ENCODE measurements around the gene DOLPP1. TPM values are rescaled to one million over a fixed set of nuclear protein-coding genes. Genes with fewer than 3 reads are reported as not detected.
A peak's percentile ranks its signal among the peaks of the same experiment; 100 is the strongest.

The DOLPP1 gene
- total and polyA plus RNA-seq, 7 donors, result 2.1 to 5.2 (median 4.2) TPM

DNA sequence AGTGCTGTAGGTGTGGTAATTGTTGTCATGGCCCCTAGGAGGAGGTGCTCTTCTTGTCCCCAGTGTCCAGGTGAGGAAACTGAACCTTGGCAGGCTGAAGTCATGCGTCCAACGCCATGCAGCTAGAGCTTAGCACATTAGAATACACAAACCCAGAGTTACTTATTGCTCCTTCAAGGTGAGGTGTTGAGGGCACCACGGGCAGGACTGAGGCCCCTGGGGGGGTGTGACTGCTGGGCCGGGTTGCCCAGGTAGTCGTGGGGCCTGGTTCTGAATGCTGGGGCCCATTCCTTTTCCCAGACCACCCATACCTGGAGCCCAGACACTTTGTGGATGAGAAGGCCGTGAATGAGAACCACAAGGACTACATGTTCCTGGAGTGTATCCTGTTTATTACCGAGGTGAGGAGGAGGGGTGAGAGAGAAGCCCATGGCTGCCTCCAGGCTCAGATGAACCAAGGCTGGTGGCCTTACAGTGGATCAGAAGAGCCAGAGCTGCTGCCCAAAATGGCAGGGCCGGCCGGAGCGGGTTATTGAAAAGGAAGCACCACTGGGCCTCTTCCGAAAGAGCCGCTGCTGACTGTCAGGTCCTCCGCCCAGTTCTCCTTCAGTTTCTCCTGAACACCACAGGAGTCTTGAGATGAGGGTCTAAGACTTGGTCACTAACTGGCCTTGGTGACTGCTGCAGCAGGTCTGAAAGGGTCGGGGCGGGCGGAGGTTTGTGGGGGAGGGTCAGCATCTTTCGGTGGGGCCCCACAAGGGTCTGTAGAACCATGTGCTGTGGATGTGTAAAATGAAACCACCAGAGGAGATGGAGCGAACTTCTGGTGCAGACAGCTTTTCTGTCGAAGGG, 56.6 kb downstream of the DOLPP1 start:
- WGBS, 3 donors, result 75 to 82% (median 76%) methylated on average over 19 of the region's 19 CpGs
- Histone ChIP-seq H3K27ac (peak overlapping the region; percentile 98), H3K36me3 (ENCODE audit: insufficient read depth in 1 of 2, low read depth in 1 of 2) (peaks cover 0 to 58% of the 10 kb centered on the region in 2 donors), H3K27me3 (ENCODE audit: insufficient read depth in 3 of 3, low read length in 2 of 3) (no peaks in the 10 kb centered on the region), H3K4me3 (no peak overlapping the region), H3K4me1 (peaks cover 34% of the 10 kb centered on the region), H3K9me3 (no peaks in the 10 kb centered on the region)
- TF ChIP-seq, protein P1, sequence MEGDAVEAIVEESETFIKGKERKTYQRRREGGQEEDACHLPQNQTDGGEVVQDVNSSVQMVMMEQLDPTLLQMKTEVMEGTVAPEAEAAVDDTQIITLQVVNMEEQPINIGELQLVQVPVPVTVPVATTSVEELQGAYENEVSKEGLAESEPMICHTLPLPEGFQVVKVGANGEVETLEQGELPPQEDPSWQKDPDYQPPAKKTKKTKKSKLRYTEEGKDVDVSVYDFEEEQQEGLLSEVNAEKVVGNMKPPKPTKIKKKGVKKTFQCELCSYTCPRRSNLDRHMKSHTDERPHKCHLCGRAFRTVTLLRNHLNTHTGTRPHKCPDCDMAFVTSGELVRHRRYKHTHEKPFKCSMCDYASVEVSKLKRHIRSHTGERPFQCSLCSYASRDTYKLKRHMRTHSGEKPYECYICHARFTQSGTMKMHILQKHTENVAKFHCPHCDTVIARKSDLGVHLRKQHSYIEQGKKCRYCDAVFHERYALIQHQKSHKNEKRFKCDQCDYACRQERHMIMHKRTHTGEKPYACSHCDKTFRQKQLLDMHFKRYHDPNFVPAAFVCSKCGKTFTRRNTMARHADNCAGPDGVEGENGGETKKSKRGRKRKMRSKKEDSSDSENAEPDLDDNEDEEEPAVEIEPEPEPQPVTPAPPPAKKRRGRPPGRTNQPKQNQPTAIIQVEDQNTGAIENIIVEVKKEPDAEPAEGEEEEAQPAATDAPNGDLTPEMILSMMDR (IDR thresholded peaks at IDR 0.05), result no peak
- intact Hi-C loops (cut with DNase I), result loop anchor here (2.0 to 10.0 kb wide), 4 partner anchors 37 to 473 kb away; no protein-coding TSS in a partner anchor
- no peak for DNase-seq
- ATAC-seq, result no peak

DNA sequence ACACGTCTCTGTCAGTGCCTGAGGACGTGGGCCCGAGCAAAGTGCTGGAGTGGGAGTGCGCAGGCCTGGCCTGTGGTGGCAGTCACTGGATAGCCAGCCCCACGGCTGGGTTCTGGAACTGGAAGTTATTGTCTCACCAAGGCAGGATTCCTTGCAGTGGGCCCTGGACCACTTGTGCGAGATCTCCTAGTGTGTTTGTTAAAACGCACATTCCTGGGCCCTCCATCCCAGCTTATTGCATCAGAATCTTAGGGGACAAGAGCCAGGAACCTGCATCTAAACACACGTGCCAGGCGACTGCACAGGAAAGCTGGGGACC, 57.2 kb downstream of the DOLPP1 start:
- ATAC-seq (no peak), DNase-seq (no peak)
- Histone ChIP-seq H3K4me1 (peaks cover 40% of the 10 kb centered on the region), H3K27me3 (ENCODE audit: insufficient read depth in 3 of 3, low read length in 2 of 3) (no peaks in the 10 kb centered on the region), H3K27ac (peak overlapping the region; percentile 98), H3K4me3 (no peak overlapping the region), H3K36me3 (ENCODE audit: insufficient read depth in 1 of 2, low read depth in 1 of 2) (peaks cover 0 to 55% of the 10 kb centered on the region in 2 donors), H3K9me3 (no peaks in the 10 kb centered on the region)
- 63 to 70% (median 69%) methylated on average over 9 of the region's 9 CpGs for WGBS, 3 donors
- intact Hi-C loops (cut with DNase I), result loop anchor here (2.0 to 10.0 kb wide), 4 partner anchors 37 to 473 kb away; no protein-coding TSS in a partner anchor
- TF ChIP-seq, protein P1 (IDR thresholded peaks at IDR 0.05), result no peak

DNA sequence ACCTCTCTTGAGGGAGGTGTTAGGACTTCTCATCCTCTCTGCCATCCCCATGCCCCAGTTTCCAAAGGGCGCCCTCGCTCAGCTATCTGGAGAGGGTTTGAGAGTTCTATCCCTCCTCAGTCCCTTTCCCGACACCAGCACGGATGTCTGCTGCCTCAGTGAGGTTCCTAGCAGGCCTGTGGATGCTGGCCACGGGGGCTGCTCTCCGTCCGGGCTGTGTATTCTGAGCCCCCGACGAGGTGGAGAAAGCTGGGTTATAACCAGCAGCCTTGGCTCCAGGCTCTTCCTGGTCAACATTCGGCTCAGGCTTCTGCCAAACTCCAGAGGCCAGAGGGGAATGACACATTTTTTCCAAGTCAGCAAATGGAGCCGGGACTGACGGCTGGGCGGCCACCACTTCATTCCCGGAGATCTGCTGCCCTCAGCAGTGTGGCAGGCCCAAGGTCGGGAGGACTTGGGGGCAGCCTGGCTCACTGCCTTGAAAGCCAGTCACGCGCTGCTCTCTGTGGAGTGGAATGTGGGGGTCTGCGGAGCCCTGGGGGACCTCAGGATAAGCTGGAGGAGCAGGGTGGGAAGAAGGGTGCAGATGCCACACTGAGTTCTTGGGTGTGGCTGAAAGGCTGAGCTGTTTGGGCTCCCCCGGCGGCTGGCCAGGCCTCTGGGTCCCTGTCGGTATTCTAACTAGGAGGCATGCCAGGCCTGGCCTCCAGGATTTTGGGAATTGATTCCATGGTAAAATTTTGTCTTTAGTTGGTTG, 57.7 kb downstream of the DOLPP1 start:
- peak overlapping the region; percentile 67 for H3K4me3 ChIP-seq
- H3K27ac ChIP-seq, result peak overlapping the region; percentile 98
- ATAC-seq (peak; percentile 11 to 35 (median 18)), DNase-seq (peak; percentile 68 to 75)
- 11 to 16% (median 16%) methylated on average over 21 of the region's 21 CpGs for WGBS, 3 donors
- intact Hi-C loops (cut with DNase I), result loop anchor here (2.0 to 10.0 kb wide), 4 partner anchors 36 to 472 kb away; no protein-coding TSS in a partner anchor
- TF ChIP-seq, protein P1 (IDR thresholded peaks at IDR 0.05), result no peak
- no peaks in the 10 kb centered on the region for H3K9me3 ChIP-seq
- no peaks in the 10 kb centered on the region for H3K27me3 ChIP-seq (ENCODE audit: insufficient read depth in 3 of 3, low read length in 2 of 3)
- H3K36me3 ChIP-seq (ENCODE audit: insufficient read depth in 1 of 2, low read depth in 1 of 2), result peaks cover 0 to 49% of the 10 kb centered on the region in 2 donors
- H3K4me1 ChIP-seq, result peaks cover 46% of the 10 kb centered on the region

DNA sequence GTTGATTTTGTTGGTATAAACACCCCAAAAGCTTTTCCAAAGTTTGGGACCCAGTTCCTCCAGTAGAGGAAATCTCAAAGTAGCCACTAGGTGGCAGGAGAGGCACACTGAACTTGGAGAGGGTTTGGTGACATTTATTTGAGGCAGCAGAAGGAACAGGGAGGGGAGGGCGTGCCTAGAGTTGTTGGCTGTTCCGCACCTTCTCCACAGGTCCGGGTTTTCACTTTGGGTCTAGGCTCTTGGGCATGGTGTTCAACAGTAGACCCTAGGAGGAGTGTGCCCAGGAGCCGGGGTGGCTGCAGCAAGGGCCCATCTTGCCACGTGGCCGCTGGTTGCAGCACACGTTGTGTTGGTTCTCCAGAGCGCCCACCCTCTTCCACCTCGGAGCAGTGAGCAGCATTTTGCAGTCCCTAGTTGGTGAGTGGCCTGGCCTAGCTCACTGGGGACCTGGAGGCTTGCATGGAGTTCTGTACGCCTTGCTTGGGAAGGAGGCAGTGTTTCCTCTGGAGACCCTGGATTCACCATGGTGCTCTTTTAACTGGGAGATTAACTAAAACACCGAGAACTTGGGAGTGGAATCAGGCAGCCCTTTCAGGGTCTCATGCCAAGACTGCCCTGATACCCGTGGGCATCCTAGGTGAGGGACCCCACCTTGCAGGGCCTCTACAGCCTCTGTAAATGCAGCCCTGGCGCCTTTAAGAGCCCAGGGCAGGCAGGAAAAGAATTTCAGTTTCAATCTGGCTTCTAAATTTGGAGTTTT, 58.5 kb downstream of the DOLPP1 start:
- ATAC-seq (peak; percentile 67 to 78 (median 70)), DNase-seq (peak; percentile 68 to 81)
- no peaks in the 10 kb centered on the region for H3K27me3 ChIP-seq (ENCODE audit: insufficient read depth in 3 of 3, low read length in 2 of 3)
- peak overlapping the region; percentile 98 for H3K27ac ChIP-seq
- peaks cover 0 to 49% of the 10 kb centered on the region in 2 donors for H3K36me3 ChIP-seq (ENCODE audit: insufficient read depth in 1 of 2, low read depth in 1 of 2)
- intact Hi-C loops (cut with DNase I), result loop anchor here (2.0 to 10.0 kb wide), 4 partner anchors 35 to 471 kb away; no protein-coding TSS in a partner anchor
- peak overlapping the region; percentile 67 for H3K4me3 ChIP-seq
- H3K4me1 ChIP-seq, result peaks cover 52% of the 10 kb centered on the region
- 1 to 2% (median 2%) methylated on average over 13 of the region's 13 CpGs for WGBS, 3 donors
- TF ChIP-seq, protein P1 (IDR thresholded peaks at IDR 0.05), result peak; percentile 94
- no peaks in the 10 kb centered on the region for H3K9me3 ChIP-seq

Data from psoas muscle (tissue), 8 donors.